Nephron progenitor cell (in vitro differentiated cells): ENCODE data around the gene SLC16A8.
"Not testable (repeated sequence)": the region's sequence is repeated elsewhere in the genome, so short reads cannot be mapped to it uniquely, and the experiment has no call there.

Experiments
- DNase-seq: peaks from one replicate; pipeline ENCODE4 v3.0.0; 2021
- H3K27ac Mint-ChIP-seq: 2 replicates; pipeline ENCODE4 v1.8.0; 2021; ENCODE audit warnings: mild to moderate bottlenecking, moderate library complexity, mixed read lengths
- H3K27me3 Mint-ChIP-seq: 2 replicates; pipeline ENCODE4 v1.8.0; 2021; ENCODE audit warnings: mild to moderate bottlenecking, low read depth, mixed read lengths; ENCODE audit not compliant: poor library complexity
- H3K36me3 Mint-ChIP-seq: 2 replicates; pipeline ENCODE4 v1.8.0; 2021; ENCODE audit warnings: low read depth, mixed read lengths
- H3K4me1 Mint-ChIP-seq: 2 replicates; pipeline ENCODE4 v1.8.0; 2021; ENCODE audit warnings: mixed read lengths
- H3K4me3 Mint-ChIP-seq: 2 replicates; pipeline ENCODE4 v1.8.0; 2021; ENCODE audit warnings: mild to moderate bottlenecking, moderate library complexity, mixed read lengths
- H3K9me3 Mint-ChIP-seq: 2 replicates; pipeline ENCODE4 v1.8.0; 2021; ENCODE audit warnings: mild to moderate bottlenecking, moderate library complexity, mixed read lengths
- CTCF ChIP-seq: fragments of 200-600 bp; sonication (generic); IDR thresholded peaks from 2 replicates; pipeline ENCODE4 v1.5.0; 2021; ENCODE audit warnings: antibody characterized with exemption

Gene SLC16A8

GRCh38 chr22:38080850-38081635, 2.9 kb downstream of the SLC16A8 start:
- DNase-seq = peak; percentile 52
- no peak overlapping the region for H3K4me3 Mint-ChIP-seq
- no peaks in the 10 kb centered on the region for H3K36me3 Mint-ChIP-seq
- H3K27me3 Mint-ChIP-seq = peaks cover 28% of the 10 kb centered on the region
- H3K9me3 Mint-ChIP-seq = no peaks in the 10 kb centered on the region
- H3K27ac Mint-ChIP-seq = no peak overlapping the region
- no peak for TF ChIP-seq CTCF
- H3K4me1 Mint-ChIP-seq = peaks cover 21% of the 10 kb centered on the region

- H3K27ac Mint-ChIP-seq = no peak overlapping the region
- DNase-seq = no peak
- H3K36me3 Mint-ChIP-seq = no peaks in the 10 kb centered on the region
These were observed 3.5 kb downstream of the SLC16A8 start for GRCh38 chr22:38080474-38080849.

GRCh38 chr22:38079804-38080203, 4.2 kb downstream of the SLC16A8 start:
- Mint-ChIP-seq H3K27ac (no peak overlapping the region), H3K4me3 (no peak overlapping the region), H3K36me3 (no peaks in the 10 kb centered on the region), H3K27me3 (peaks cover 28% of the 10 kb centered on the region), H3K9me3 (no peaks in the 10 kb centered on the region), H3K4me1 (peaks cover 28% of the 10 kb centered on the region)
- DNase-seq = no peak
- TF ChIP-seq CTCF = no peak

More at GRCh38 chr22:38080474-38080849, 3.5 kb downstream of the SLC16A8 start:
- H3K4me1 Mint-ChIP-seq = peaks cover 27% of the 10 kb centered on the region
- H3K27me3 Mint-ChIP-seq = peaks cover 28% of the 10 kb centered on the region
- H3K9me3 Mint-ChIP-seq = no peaks in the 10 kb centered on the region
- TF ChIP-seq CTCF = no peak
- no peak overlapping the region for H3K4me3 Mint-ChIP-seq

DNA sequence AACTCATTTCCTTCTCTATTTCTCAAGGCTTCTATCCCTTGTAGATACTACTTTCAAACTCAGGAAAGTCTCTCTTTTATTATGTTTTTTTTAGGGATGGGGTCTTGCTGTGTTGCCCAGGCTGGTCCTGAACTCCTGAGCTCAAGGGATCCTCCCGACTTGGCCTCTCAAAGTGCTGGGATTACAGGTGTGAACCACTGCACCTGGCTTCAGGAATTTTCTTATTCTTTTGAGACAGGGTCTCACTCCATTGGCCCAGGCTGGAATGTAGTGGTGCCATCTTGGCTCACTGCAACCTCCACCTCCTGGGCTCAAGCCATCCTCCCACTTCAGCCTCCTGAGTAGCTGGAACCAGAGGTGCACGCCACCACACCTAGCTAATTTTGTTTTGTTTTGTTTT, 4.8 kb downstream of the SLC16A8 start:
- H3K9me3 Mint-ChIP-seq, H3K27ac Mint-ChIP-seq, H3K4me3 Mint-ChIP-seq, H3K36me3 Mint-ChIP-seq, DNase-seq: not testable (repeated sequence)
- H3K27me3 Mint-ChIP-seq = peaks cover 28% of the 10 kb centered on the region
- H3K4me1 Mint-ChIP-seq = peaks cover 27% of the 10 kb centered on the region

DNA sequence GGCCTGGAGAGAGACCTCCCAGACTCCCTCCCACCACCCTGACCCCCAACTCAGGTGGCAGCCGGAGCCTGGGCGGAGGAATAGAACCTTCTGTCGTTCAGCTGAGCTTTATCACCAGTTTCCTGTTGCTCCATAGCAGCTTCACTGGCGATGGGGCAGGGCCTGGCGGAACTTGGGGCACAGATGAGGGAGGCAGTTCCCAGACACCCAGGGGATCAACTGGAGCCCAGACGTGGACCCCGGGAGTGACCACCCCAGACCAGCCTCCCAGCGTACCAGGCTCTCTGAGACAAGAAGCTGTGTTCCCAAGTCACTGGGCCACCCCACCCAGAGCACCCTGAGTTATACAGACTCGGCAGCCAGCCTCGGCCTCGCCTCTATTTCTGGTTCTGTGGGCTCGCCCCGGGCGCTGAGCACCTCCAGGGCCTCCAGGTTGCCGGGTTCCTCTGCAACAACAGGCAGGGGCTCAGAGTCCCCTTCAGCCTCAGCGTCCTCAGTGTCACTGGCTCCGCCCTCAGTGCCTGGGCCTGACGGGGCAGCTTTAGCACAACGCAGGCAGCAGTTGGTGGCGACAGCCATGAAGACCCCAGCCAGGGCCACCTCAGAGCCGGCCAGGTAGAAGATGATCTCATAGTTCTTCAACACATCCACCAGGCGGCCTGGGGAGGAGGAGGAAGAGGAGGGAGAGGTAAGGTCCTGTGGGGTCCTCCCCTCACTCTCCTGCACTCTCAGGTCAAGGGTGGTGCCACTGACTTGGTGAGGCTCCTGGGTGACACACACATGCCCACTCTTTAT, 5.7 kb downstream of the SLC16A8 start:
- H3K4me1 Mint-ChIP-seq = peaks cover 23% of the 10 kb centered on the region
- no peak overlapping the region for H3K27ac Mint-ChIP-seq
- H3K4me3 Mint-ChIP-seq = no peak overlapping the region
- H3K9me3 Mint-ChIP-seq = no peaks in the 10 kb centered on the region
- H3K36me3 Mint-ChIP-seq = peaks cover 4% of the 10 kb centered on the region
- DNase-seq = no peak
- peaks cover 24% of the 10 kb centered on the region for H3K27me3 Mint-ChIP-seq
- no peak for TF ChIP-seq CTCF

GRCh38 chr22:38077595-38077994, 6.4 kb downstream of the SLC16A8 start:
- Mint-ChIP-seq H3K36me3 (peaks cover 6% of the 10 kb centered on the region), H3K27ac (no peak overlapping the region), H3K27me3 (peaks cover 19% of the 10 kb centered on the region), H3K4me1 (peaks cover 21% of the 10 kb centered on the region), H3K9me3 (no peaks in the 10 kb centered on the region), H3K4me3 (no peak overlapping the region)
- no peak for TF ChIP-seq CTCF
- DNase-seq = no peak
